HG02938 (cell line): ENCODE measurements around the gene PREX1.
"Not testable (repeated sequence)": the region's sequence is repeated elsewhere in the genome, so short reads cannot be mapped to it uniquely, and the experiment has no call there.

Source experiments
- ATAC-seq: cut with Tn5 transposase; IDR thresholded peaks from one replicate; pipeline ENCODE4 v1.9.1; 2021; ENCODE audit warnings: mild to moderate bottlenecking, moderate library complexity; ENCODE audit not compliant: unreplicated experiment

PREX1 gene

DNA sequence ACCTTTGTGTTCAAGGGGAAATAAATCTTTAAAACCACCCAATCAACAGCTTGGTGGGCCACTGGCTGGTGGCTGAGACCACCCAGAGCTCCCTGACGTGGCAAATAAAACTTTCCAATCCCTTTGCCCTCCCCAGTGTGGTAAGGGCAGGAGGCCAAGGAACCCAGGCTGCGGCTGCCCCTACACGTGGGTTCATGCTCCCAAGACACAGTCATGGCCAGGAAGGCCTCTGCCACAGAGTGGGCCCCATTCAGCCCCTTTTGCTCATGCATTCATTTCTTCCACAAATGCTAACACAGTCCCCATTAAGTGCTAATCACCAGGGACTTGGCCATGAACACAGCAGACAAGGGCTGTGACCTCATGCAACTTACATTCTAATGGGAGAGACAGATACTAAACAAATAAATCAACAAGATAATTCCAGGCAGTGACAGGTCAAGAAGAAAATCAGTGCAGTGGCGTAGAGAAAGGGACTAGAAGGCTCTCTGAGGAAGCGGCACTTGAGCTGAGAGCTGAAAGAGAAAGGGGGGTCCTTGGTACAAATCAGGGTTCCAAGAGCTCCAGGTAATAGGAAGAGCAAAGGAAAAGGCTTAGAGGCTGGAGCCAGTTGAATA is 13.8 kb downstream of the PREX1 start:
- ATAC-seq = no peak

DNA sequence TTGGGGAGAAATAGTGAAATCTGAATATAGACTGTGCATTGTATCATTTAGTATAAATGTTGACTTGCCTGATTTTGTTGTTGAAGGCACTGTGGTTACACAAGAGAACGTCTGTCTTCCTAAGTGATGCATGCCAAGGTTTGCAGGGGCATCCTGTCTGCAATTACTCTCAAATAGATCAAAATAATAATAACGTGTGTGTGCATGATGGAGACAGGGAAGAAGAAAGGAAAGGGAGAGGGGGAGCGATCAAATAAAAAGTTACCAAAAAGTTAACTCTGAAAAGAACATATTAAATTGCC is 14.4 kb downstream of the PREX1 start:
- no peak for ATAC-seq

DNA sequence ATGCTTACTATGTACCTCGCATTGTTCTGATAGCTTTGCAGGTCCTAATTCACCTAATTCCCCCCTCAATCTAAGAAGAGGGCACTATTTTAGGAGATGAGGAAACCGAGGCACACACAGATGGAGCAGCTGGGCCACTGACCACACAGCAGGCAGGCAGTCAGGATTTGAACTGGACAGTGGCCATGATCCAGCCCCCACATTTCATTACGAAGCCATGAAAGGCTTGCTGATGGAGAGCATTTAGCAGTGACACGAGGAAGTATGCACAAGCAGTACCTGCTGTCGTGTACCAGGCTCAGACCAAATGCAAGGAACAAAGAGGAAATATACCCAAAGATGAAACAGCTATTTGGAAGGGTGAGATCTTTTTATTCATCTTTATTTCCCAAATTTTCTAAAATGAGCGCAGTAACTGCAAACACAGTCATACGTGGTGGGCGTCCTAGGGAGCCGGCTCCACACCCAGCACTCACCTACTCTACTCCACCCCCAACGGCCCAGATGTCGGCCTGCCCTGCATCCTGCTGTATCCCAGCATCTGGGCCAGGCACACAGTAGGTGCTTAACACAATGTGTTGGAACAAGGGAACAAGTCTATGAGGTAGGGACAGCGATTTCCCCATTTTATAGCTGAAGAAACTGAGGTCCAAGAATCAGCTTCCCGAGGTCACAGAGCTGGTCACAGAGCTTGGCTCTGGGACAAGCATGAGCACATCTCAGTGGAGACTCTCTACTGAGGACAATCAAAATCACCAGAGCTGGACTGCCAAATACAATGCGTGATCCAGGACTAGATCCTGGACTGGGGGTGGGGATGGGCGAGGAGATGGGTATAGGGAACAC is 15.0 kb downstream of the PREX1 start:
- no peak for ATAC-seq

DNA sequence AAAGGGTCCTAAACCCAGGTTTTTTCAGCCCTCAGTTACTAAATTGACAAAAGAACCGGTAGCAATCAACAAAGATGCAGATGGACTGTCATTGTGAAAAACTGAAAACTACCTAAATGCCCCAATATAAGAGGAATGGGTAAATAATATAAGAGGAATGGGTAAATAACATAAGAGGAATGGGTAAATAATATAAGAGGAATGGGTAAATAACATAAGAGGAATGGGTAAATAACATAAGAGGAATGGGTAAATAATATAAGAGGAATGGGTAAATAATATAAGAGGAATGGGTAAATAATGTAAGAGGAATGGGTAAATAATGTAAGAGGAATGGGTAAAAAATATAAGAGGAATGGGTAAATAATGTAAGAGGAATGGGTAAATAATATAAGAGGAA is 15.7 kb downstream of the PREX1 start:
- not testable (repeated sequence) for ATAC-seq

GRCh38 chr20:48809673-48810072 is 18.1 kb downstream of the PREX1 start:
- ATAC-seq = no peak

- ATAC-seq = no peak
Observed at GRCh38 chr20:48808382-48809034, 19.3 kb downstream of the PREX1 start.

- no peak for ATAC-seq
Observed at GRCh38 chr20:48807586-48808381, 20.0 kb downstream of the PREX1 start.

- ATAC-seq = no peak
Observed at GRCh38 chr20:48807051-48807450, 20.7 kb downstream of the PREX1 start.

- ATAC-seq = no peak
Observed at GRCh38 chr20:48805716-48806115, 22.1 kb downstream of the PREX1 start.

DNA sequence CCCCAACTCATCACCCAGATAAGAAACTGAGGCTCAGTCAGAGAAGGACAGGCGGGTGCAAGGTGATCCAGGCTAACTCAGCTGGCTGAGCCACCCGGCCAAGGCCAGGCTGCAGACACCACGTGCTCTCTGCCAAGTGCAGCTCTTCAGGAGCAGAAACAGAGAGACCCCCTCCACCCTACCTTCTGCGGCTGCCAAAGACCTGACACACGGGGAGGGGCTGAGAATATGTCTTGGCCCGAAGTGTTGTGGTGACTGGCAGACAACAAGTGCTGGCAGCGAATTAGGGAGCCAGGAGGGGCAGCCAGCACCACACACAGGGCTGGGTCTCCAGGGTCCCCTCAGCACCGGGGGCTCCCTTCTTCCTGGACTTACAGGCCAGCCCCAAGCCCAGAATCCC is 22.5 kb downstream of the PREX1 start:
- no peak for ATAC-seq

- ATAC-seq = no peak
Observed at GRCh38 chr20:48804300-48804980, 23.4 kb downstream of the PREX1 start.

DNA sequence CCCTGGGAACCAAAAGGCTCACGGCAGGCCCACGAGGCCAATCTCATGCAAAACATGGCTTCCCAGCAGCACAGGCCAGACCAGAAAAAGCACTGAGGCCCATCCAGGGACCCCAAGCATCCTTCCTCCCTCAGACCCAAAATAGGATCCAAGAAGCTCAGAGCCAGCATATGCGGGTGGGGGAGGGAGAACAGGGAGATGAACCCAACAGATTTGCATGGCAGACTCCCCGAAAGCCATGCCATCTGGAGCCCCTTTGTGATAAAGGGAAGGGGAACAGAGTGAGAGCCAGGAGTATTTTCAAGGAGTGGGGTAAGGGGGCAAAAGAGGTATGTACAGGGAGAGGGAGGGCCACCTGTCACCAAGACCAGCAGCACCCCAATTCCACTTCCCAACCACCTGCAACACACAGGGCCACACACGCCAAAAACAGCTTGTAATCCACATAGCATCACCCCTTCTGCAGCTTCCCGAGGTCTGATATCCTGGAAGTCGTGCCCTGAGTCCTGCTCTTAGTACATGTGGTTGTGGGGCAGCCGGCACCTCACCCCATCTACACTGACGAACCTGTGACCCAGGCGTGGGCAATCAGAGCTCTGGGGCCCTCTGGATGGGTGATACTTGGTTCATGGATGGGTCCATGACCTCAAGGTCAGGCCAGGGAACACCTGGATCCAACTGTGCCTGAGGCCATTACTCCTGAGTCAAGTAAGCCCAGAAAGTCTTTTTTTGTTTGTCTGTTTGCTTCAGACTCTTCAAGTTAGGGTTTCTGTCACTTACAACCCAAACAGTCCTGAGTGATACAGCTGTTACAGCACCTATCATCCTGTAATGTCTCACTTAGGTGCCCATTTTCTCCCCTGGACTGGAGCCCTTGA is 24.4 kb downstream of the PREX1 start:
- no peak for ATAC-seq

DNA sequence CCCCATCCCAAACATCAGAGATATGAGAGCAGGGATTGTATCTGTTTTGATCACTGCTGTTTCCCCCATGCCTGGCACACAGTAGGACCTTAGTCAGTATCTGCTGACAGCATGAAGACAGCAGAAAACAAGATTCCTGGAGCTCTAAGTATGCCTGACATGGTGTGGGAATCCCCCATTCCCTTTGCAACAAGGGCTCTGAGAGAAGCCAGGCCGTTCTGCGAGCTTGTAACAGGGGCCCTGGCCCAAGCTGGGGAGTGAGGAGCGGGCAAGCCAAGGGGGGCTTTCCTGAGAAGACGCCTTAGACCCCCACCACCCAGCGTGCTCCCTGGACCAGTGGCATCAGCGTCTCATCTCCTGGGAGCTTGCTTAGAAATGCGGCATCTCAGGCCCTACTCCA is 25.2 kb downstream of the PREX1 start:
- no peak for ATAC-seq

DNA sequence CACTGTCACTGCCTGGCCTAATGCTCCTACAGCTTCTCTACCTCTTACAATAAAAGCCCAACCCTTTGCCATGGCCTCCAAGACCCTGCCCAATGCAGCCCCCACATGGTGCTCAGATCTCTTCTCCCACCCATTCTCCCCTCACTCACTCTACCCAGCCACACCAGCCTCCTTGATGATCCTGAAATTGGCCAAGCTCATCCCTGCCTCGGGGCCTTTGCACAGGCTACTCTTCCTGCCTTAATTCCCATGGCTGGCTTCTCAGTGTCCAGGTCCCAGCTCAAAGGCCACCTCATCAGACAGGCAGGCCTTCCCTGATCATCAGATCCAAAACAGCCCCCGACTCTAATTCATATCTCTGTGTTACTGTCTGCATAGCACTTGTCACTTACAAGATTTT is 25.6 kb downstream of the PREX1 start:
- no peak for ATAC-seq

- no peak for ATAC-seq
Observed at GRCh38 chr20:48801197-48801596, 26.6 kb downstream of the PREX1 start.

GRCh38 chr20:48800177-48800576 is 27.6 kb downstream of the PREX1 start:
- ATAC-seq = no peak

GRCh38 chr20:48799328-48800105 is 28.3 kb downstream of the PREX1 start:
- no peak for ATAC-seq

- no peak for ATAC-seq
Observed at GRCh38 chr20:48797850-48798747, 29.7 kb downstream of the PREX1 start.
